SU-DHL-6 (cell line): Measurements from ENCODE around the gene CCNQ.

Source experiments
- EZH2phosphoT487 ChIP-seq: fragments of 200-600 bp; sonication (generic), shearing (Covaris generic); conservative IDR thresholded peaks from 2 replicates; pipeline ENCODE4 v1.6.1; 2018; ENCODE audit warnings: mild to moderate bottlenecking, antibody characterized with exemption, low read length, moderate library complexity, mixed read lengths
- TF ChIP-seq, protein P1 (sequence below): fragments of 200-600 bp; sonication (generic); IDR thresholded peaks from one replicate; pipeline ENCODE4 v1.5.1; 2017; ENCODE audit warnings: antibody characterized with exemption, mild to moderate bottlenecking, low read length, moderate library complexity; ENCODE audit not compliant: insufficient read depth, poor library complexity, severe bottlenecking

GRCh38 chrX:153625271-153626024 is 26.5 kb upstream of the CCNQ start:
- TF ChIP-seq, protein P1, sequence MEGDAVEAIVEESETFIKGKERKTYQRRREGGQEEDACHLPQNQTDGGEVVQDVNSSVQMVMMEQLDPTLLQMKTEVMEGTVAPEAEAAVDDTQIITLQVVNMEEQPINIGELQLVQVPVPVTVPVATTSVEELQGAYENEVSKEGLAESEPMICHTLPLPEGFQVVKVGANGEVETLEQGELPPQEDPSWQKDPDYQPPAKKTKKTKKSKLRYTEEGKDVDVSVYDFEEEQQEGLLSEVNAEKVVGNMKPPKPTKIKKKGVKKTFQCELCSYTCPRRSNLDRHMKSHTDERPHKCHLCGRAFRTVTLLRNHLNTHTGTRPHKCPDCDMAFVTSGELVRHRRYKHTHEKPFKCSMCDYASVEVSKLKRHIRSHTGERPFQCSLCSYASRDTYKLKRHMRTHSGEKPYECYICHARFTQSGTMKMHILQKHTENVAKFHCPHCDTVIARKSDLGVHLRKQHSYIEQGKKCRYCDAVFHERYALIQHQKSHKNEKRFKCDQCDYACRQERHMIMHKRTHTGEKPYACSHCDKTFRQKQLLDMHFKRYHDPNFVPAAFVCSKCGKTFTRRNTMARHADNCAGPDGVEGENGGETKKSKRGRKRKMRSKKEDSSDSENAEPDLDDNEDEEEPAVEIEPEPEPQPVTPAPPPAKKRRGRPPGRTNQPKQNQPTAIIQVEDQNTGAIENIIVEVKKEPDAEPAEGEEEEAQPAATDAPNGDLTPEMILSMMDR: no peak
- no peak for TF ChIP-seq EZH2phosphoT487
